ENCODE data around the gene OTOGL.

OTOGL gene

DNA sequence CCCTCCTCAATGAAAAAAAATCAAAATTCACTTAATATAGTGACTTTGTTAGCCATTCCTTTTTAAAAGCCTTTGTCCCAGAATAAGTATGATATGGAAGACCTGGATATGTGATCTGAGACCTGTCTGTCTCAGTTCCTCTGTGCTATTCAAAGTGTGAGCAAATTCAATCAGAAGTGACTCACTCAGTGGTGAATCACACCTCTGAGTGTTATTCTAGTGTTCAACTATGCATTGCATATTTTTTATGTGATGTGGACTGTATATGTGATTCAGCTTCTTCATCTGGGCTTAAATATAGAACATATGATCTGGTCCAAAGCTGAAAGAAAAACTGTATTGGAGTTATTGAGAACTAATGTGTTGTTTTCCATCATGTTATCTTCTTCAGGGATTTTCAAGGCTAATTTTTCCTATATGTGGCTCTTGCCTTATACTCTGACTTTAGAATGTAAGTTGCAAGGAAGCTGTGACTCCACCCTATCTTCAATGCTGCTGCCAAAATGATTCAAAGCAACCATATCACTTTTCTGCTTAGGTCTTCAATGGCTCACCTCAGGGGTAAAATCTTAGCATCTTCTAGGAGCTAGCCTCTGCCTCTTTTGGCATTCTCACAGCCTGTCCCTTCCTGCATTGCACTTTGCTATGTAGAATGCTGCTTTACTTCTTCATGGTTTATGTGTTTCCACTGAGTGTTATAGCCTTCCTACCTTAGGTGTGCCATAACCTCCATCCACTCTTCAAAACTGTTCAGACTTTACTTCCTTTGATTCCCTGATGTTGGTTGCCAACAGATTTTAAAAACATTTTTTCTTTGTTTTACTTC lies 169.8 kb downstream of the OTOGL start:
- H3K36me3 ChIP-seq, result no peaks in the 10 kb centered on the region
- no peak overlapping the region for H3K27ac ChIP-seq
- H3K4me3 ChIP-seq (ENCODE audit: low read depth in 1 of 2, low read length in 1 of 2), result no peak overlapping the region
- no peaks in the 10 kb centered on the region for H3K9me3 ChIP-seq
- no peaks in the 10 kb centered on the region for H3K4me1 ChIP-seq (ENCODE audit: control insufficient read depth in 1 of 2, insufficient read depth in 1 of 2, low read depth in 1 of 2, low read length in 1 of 2)
- TF ChIP-seq, protein P1, sequence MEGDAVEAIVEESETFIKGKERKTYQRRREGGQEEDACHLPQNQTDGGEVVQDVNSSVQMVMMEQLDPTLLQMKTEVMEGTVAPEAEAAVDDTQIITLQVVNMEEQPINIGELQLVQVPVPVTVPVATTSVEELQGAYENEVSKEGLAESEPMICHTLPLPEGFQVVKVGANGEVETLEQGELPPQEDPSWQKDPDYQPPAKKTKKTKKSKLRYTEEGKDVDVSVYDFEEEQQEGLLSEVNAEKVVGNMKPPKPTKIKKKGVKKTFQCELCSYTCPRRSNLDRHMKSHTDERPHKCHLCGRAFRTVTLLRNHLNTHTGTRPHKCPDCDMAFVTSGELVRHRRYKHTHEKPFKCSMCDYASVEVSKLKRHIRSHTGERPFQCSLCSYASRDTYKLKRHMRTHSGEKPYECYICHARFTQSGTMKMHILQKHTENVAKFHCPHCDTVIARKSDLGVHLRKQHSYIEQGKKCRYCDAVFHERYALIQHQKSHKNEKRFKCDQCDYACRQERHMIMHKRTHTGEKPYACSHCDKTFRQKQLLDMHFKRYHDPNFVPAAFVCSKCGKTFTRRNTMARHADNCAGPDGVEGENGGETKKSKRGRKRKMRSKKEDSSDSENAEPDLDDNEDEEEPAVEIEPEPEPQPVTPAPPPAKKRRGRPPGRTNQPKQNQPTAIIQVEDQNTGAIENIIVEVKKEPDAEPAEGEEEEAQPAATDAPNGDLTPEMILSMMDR (IDR thresholded peaks at IDR 0.05), result no peak
- H3K27me3 ChIP-seq, result no peaks in the 10 kb centered on the region

- H3K9me3 ChIP-seq, result no peaks in the 10 kb centered on the region
- TF ChIP-seq, protein P1 (IDR thresholded peaks at IDR 0.05), result no peak
- no peaks in the 10 kb centered on the region for H3K27me3 ChIP-seq
- no peaks in the 10 kb centered on the region for H3K36me3 ChIP-seq
- no peak overlapping the region for H3K27ac ChIP-seq
- no peak overlapping the region for H3K4me3 ChIP-seq (ENCODE audit: low read depth in 1 of 2, low read length in 1 of 2)
- H3K4me1 ChIP-seq (ENCODE audit: control insufficient read depth in 1 of 2, insufficient read depth in 1 of 2, low read depth in 1 of 2, low read length in 1 of 2), result no peaks in the 10 kb centered on the region
Measured at GRCh38 chr12:80269803-80270552, 170.6 kb downstream of the OTOGL start.

GRCh38 chr12:80271780-80272179 lies 172.4 kb downstream of the OTOGL start:
- Histone ChIP-seq H3K4me1 (ENCODE audit: control insufficient read depth in 1 of 2, insufficient read depth in 1 of 2, low read depth in 1 of 2, low read length in 1 of 2) (no peaks in the 10 kb centered on the region), H3K36me3 (no peaks in the 10 kb centered on the region), H3K27me3 (no peaks in the 10 kb centered on the region), H3K4me3 (ENCODE audit: low read depth in 1 of 2, low read length in 1 of 2) (no peak overlapping the region), H3K9me3 (no peaks in the 10 kb centered on the region), H3K27ac (no peak overlapping the region)
- TF ChIP-seq, protein P1 (IDR thresholded peaks at IDR 0.05), result no peak

- Histone ChIP-seq H3K27ac (no peak overlapping the region), H3K9me3 (no peaks in the 10 kb centered on the region), H3K36me3 (no peaks in the 10 kb centered on the region), H3K27me3 (no peaks in the 10 kb centered on the region), H3K4me1 (ENCODE audit: control insufficient read depth in 1 of 2, insufficient read depth in 1 of 2, low read depth in 1 of 2, low read length in 1 of 2) (no peaks in the 10 kb centered on the region), H3K4me3 (ENCODE audit: low read depth in 1 of 2, low read length in 1 of 2) (no peak overlapping the region)
- TF ChIP-seq, protein P1 (IDR thresholded peaks at IDR 0.05), result no peak
Measured at GRCh38 chr12:80272387-80272915, 173.1 kb downstream of the OTOGL start.

DNA sequence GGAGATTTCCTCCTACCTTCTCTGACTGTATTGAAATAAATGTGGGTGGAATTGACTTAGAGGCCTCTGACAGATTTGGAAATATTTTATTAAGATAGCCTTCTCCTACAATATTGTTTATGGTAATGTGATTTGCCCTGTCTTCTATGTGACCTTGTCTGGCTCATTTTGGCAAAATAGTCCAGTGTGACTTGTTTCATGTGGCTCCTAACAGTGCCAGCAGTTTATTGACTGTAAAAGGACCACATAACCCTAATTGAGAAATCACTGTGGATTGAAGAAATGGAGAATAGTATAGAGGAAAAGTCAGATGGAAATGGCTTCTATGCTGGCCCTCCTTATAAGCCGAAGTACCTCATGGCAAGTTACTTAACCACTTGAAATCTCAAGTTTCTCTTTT lies 173.8 kb downstream of the OTOGL start:
- H3K4me1 ChIP-seq (ENCODE audit: control insufficient read depth in 1 of 2, insufficient read depth in 1 of 2, low read depth in 1 of 2, low read length in 1 of 2), result no peaks in the 10 kb centered on the region
- no peaks in the 10 kb centered on the region for H3K9me3 ChIP-seq
- TF ChIP-seq, protein P1 (IDR thresholded peaks at IDR 0.05), result no peak
- H3K4me3 ChIP-seq (ENCODE audit: low read depth in 1 of 2, low read length in 1 of 2), result no peak overlapping the region
- H3K27ac ChIP-seq, result no peak overlapping the region
- H3K27me3 ChIP-seq, result no peaks in the 10 kb centered on the region
- no peaks in the 10 kb centered on the region for H3K36me3 ChIP-seq
